ENCODE results near the gene NUP54.

DNA sequence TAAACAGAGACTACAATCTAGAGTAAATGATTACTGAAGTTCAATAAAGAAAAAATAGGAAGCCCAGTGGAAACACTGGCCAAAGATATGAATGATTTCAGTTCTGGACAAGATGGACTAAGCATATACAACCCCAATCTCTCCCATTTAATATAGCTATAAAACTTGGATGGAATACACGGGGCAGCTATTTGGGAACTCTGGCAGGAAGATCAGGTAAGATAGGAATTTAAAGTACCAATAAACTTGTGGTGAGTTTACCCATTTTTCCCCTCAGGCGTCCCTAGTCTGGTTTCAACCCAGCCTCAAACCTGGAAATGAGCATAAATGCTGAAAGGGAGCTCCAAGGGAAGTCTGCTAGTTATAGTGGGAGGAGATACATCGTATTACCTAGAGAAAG is 20.4 kb downstream of the NUP54 start:
- no peak for TF ChIP-seq EZH2 (IDR thresholded peaks at IDR 0.05)
- no peak for TF ChIP-seq POLR2AphosphoS5 (IDR thresholded peaks at IDR 0.05; ENCODE audit: borderline replicate concordance, low read depth, low read length)
- TF ChIP-seq FOXP2 (optimal IDR thresholded peaks at IDR 0.05; ENCODE audit: control extremely low read depth, extremely low read length, insufficient read depth), result no peak

Data from SK-N-MC (cell line).